OCI-LY3 (cell line): ENCODE results near the gene CAPZB.
A peak's percentile ranks its signal among the peaks of the same experiment; 100 is the strongest.

Experiments
- H2AFZ ChIP-seq: fragments of 200-600, 300-600 bp; shearing (Covaris generic); 2 replicates; pipeline ENCODE4 v1.6.0; 2014; ENCODE audit warnings: antibody characterized with exemption, low read depth, low read length
- H3K27ac ChIP-seq: fragments of 200-600, 300-600 bp; sonication (generic); 2 replicates; pipeline ENCODE4 v1.5.1; 2014; ENCODE audit warnings: mild to moderate bottlenecking, low read length, moderate library complexity, mixed read lengths
- H3K27me3 ChIP-seq: fragments of 200-600, 300-600 bp; sonication (generic); 2 replicates; pipeline ENCODE4 v1.6.1; 2014; ENCODE audit warnings: low read depth, low read length, mixed read lengths
- H3K36me3 ChIP-seq: fragments of 200-600, 300-600 bp; sonication (generic); replicated peaks from 2 replicates; pipeline ENCODE3; 2014; ENCODE audit warnings: low read depth, low read length, mixed read lengths
- H3K4me1 ChIP-seq: fragments of 300-600, 200-600 bp; sonication (generic); 2 replicates; pipeline ENCODE4 v1.6.1; 2014; ENCODE audit warnings: low read length, mixed read lengths
- H3K4me2 ChIP-seq: fragments of 200-600, 300-600 bp; sonication (generic); 2 replicates; pipeline ENCODE4 v1.6.1; 2014; ENCODE audit warnings: low read length, mixed read lengths
- H3K4me3 ChIP-seq: fragments of 300-600, 200-600 bp; sonication (generic); 2 replicates; pipeline ENCODE4 v1.5.1; 2014; ENCODE audit warnings: antibody characterized with exemption, mild to moderate bottlenecking, low read length, moderate library complexity
- H3K79me2 ChIP-seq: fragments of 300-600, 200-600 bp; shearing (Covaris generic); 2 replicates; pipeline ENCODE4 v1.6.1; 2014; ENCODE audit warnings: mild to moderate bottlenecking, low read length, mixed read lengths
- H3K9ac ChIP-seq: fragments of 300-600, 200-600 bp; shearing (Covaris generic); 2 replicates; pipeline ENCODE4 v1.6.0; 2014; ENCODE audit warnings: mild to moderate bottlenecking, low read length, moderate library complexity
- H3K9me3 ChIP-seq: fragments of 200-600, 300-600 bp; shearing (Covaris generic); 2 replicates; pipeline ENCODE4 v1.6.1; 2014; ENCODE audit warnings: low read length, mixed read lengths; ENCODE audit not compliant: insufficient read depth
- H4K20me1 ChIP-seq: fragments of 200-600, 300-600 bp; sonication (generic); 2 replicates; pipeline ENCODE4 v1.6.1; 2016; ENCODE audit warnings: low read length, mixed read lengths; ENCODE audit not compliant: insufficient read depth
- CTCF ChIP-seq: fragments of 200-600, 300-600 bp; sonication (generic); IDR thresholded peaks from 2 replicates; pipeline ENCODE4 v1.5.1; 2014; ENCODE audit warnings: antibody characterized with exemption, low read length, low read depth
- EZH2phosphoT487 ChIP-seq: fragments of 200-600 bp; shearing (Covaris generic); IDR thresholded peaks from 2 replicates; pipeline ENCODE4 v1.6.1; 2018; ENCODE audit warnings: antibody characterized with exemption, mixed run types, low read depth

CAPZB gene

DNA sequence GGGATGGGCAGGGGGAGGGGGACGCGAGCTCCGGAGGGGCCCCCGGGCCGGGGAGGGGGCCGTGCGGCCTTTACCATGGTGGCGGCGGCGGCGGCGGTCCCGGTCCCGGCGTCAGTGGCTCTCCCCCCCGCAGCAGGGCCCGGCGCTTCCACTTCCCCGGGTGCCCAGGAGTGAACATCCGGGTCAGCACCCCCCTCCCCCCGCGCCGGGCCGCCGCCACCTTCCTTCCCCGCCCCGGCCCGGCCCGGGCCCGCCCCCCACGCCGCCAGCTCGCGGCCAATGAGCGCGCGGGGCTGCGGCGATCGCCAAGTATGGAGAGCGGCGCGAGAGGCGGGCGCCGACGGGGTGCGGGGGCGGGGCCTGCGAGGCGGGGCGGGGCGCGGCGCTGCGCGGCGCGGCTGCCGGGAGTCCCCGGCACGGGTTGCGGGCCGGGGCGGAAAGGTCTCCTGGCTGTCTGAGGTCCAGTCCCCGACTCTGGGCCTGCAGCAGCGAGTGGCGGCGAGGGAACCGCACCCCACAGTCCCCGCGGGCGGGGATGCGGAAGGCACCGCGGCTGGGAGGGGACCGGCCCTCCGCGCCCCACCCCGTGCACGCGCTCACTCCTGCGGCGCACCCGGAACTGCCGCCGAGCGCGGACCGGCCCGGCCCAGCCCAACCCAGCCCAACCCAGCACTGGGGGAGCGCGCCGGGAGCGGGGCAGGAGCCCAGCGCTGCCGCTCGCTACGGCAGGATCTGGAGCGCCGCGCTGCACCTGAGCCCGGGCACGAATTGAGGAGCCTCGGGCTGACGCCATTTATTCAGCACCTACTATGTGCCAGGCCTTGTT, at the start of gene CAPZB:
Gene CAPZB (minus strand): TSS at position 178 of the 826 bp plus-strand sequence. CDS start 101 bp downstream, at position 77.
- H3K27ac ChIP-seq, result peak within 1 kb of the TSS; percentile 63
- peaks cover 43% of the 10 kb centered on the region for H4K20me1 ChIP-seq
- TF ChIP-seq EZH2phosphoT487 (no peak), CTCF (no peak)
- peak within 1 kb of the TSS; percentile 96 for H3K4me2 ChIP-seq
- H2AFZ ChIP-seq, result peak within 1 kb of the TSS; percentile 19; the same call in 1 of the 2 replicates
- peak within 1 kb of the TSS; percentile 96 for H3K4me3 ChIP-seq
- peaks cover 56% of the 10 kb centered on the region for H3K79me2 ChIP-seq
- H3K4me1 ChIP-seq, result peaks cover 21% of the 10 kb centered on the region
- no peaks in the 10 kb centered on the region for H3K27me3 ChIP-seq
- H3K9me3 ChIP-seq, result no peaks in the 10 kb centered on the region
- H3K36me3 ChIP-seq, result peaks cover 11% of the 10 kb centered on the region
- peak within 1 kb of the TSS; percentile 92 for H3K9ac ChIP-seq

GRCh38 chr1:19534281-19534680, 48.9 kb upstream of the CAPZB start:
- Histone ChIP-seq H3K27me3 (no peaks in the 10 kb centered on the region), H3K27ac (no peak overlapping the region), H3K79me2 (no peaks in the 10 kb centered on the region), H3K36me3 (no peaks in the 10 kb centered on the region), H3K9ac (no peak overlapping the region), H3K4me1 (no peaks in the 10 kb centered on the region), H3K4me2 (no peak overlapping the region), H4K20me1 (no peaks in the 10 kb centered on the region), H3K4me3 (no peak overlapping the region), H3K9me3 (no peaks in the 10 kb centered on the region), H2AFZ (no peak overlapping the region)
- no peak for TF ChIP-seq EZH2phosphoT487
- TF ChIP-seq CTCF, result no peak

DNA sequence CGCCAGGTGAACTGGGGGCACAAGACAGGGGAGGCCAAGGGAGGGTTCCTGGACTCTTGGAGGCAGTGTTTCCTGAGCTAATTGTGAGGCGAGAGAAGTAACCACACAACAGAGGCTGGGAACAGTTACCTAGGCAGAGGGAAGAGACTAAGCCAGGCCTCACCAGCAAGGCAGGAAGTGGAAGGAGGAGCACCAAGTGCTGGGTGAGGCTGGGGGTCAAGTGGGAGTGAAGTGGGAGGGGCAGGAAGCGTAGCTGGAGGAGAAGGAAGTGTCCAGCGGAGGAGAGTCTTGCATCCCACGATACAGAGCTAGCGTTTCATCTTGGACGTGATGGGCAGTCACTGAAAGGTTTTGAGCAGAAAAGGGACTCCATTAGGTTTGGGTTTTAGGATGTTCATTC, 48.3 kb upstream of the CAPZB start:
- Histone ChIP-seq H4K20me1 (no peaks in the 10 kb centered on the region), H3K27me3 (no peaks in the 10 kb centered on the region), H3K79me2 (no peaks in the 10 kb centered on the region), H3K4me2 (no peak overlapping the region), H3K27ac (no peak overlapping the region), H3K4me1 (no peaks in the 10 kb centered on the region), H3K4me3 (no peak overlapping the region), H3K9ac (no peak overlapping the region), H2AFZ (no peak overlapping the region), H3K9me3 (no peaks in the 10 kb centered on the region), H3K36me3 (no peaks in the 10 kb centered on the region)
- TF ChIP-seq EZH2phosphoT487 (no peak), CTCF (no peak)

- no peaks in the 10 kb centered on the region for H3K27me3 ChIP-seq
- no peaks in the 10 kb centered on the region for H3K79me2 ChIP-seq
- no peak overlapping the region for H3K9ac ChIP-seq
- H3K27ac ChIP-seq, result no peak overlapping the region
- no peak overlapping the region for H2AFZ ChIP-seq
- TF ChIP-seq EZH2phosphoT487, result no peak
- no peak for TF ChIP-seq CTCF
- H3K4me3 ChIP-seq, result no peak overlapping the region
- H3K9me3 ChIP-seq, result no peaks in the 10 kb centered on the region
- no peaks in the 10 kb centered on the region for H3K36me3 ChIP-seq
- H3K4me2 ChIP-seq, result no peak overlapping the region
- H3K4me1 ChIP-seq, result no peaks in the 10 kb centered on the region
- H4K20me1 ChIP-seq, result no peaks in the 10 kb centered on the region
These were observed 47.2 kb upstream of the CAPZB start for GRCh38 chr1:19532519-19532918.
